Esophagus muscularis mucosa (tissue), 4 donors: Measurements from ENCODE around the gene TIPRL. TPM values are rescaled to one million over a fixed set of nuclear protein-coding genes. Genes with fewer than 3 reads are reported as not detected.
"Not testable (repeated sequence)": the region's sequence is repeated elsewhere in the genome, so short reads cannot be mapped to it uniquely, and the experiment has no call there.

Experiments
- DNase-seq: peaks from one replicate; pipeline ENCODE4 v3.0.0-alpha.2; 2017; ENCODE audit errors: extremely low spot score
- H3K27ac ChIP-seq, 4 donors: fragments of 200-600 bp; sonication (generic); replicated peaks in 1 of 4; 1 replicate in 3 of 4; 2 replicates in 1 of 4; pipeline ENCODE4 v1.5.1; 2016 to 2019; ENCODE audit warnings: mild to moderate bottlenecking in 1 of 4
- H3K27me3 ChIP-seq, 4 donors: fragments of 200-600 bp; sonication (generic); one replicate each; pipeline versions ENCODE4 v1.5.1 to v1.6.0; 2016 to 2019
- H3K36me3 ChIP-seq, 4 donors: fragments of 200-600 bp; sonication (generic); one replicate each; pipeline ENCODE4 v1.5.1; 2016 to 2019
- H3K4me1 ChIP-seq, 4 donors: fragments of 200-600 bp; sonication (generic); one replicate each; pipeline ENCODE4 v1.5.1; 2016 to 2019
- H3K4me3 ChIP-seq, 4 donors: fragments of 200-600 bp; sonication (generic); 1 replicate in 2 of 4; 2 replicates in 2 of 4; pipeline ENCODE4 v1.5.1; 2016 to 2019; ENCODE audit warnings: mild to moderate bottlenecking in 4 of 4, moderate library complexity in 1 of 4
- H3K9me3 ChIP-seq, 4 donors: fragments of 200-600 bp; sonication (generic); 1 replicate in 3 of 4; 2 replicates in 1 of 4; pipeline ENCODE4 v1.5.1; 2016 to 2019
- CTCF ChIP-seq, 3 experiments: fragments of 200-600 bp in 2 of 3; fragments of 450-650 bp in 1 of 3; sonication (generic) in 2 of 3; IDR thresholded peaks; one replicate each; pipeline ENCODE4 v1.5.1; 2017 to 2019; ENCODE audit warnings: antibody characterized with exemption in 3 of 3, mild to moderate bottlenecking in 2 of 3, moderate library complexity in 1 of 3
- EP300 ChIP-seq: sonication (generic); formaldehyde crosslinking; IDR thresholded peaks from one replicate; pipeline ENCODE4 v1.6.1; 2017; ENCODE audit warnings: antibody characterized with exemption
- POLR2A ChIP-seq: fragments of 450-650 bp; IDR thresholded peaks from one replicate; pipeline ENCODE4 v1.6.1; 2017; ENCODE audit warnings: antibody characterized with exemption, moderate library complexity, mild to moderate bottlenecking, low read depth
- POLR2AphosphoS5 ChIP-seq, 2 donors: sonication (generic); formaldehyde crosslinking; IDR thresholded peaks; one replicate each; pipeline ENCODE4 v1.6.1; 2017; ENCODE audit warnings: antibody characterized with exemption in 2 of 2
- WGBS: methylation state at CpG from one replicate; pipeline ENCODE4 v1.1.5; 2018; 5-methylcytosine and 5-hydroxymethylcytosine counted together
- intact Hi-C: fragments of 100-400 bp; cut with DNase I; formaldehyde crosslinking; loops from one replicate; pipeline ENCODE4 v1.15.1; 2023
- total RNA-seq, 4 donors: library from RNA; depleted of rRNA; stranded (reverse); fragments of >200 nt; gene quantifications; one replicate each; pipeline versions ENCODE4 v1.1.0 to v1.2.1, GENCODE V29; 2016

The TIPRL gene
- total RNA-seq, 4 donors from 2014 or later = 19.0 to 25.7 (median 23.5) TPM

- H3K36me3 ChIP-seq = peaks cover 0 to 19% (median 8%) of the 10 kb centered on the region in 4 donors
- no peak for TF ChIP-seq EP300
- TF ChIP-seq POLR2A = no peak
- TF ChIP-seq CTCF (IDR thresholded peaks at IDR 0.05) = no peak
- no peak for TF ChIP-seq POLR2AphosphoS5 (IDR thresholded peaks at IDR 0.05)
- intact Hi-C loops = no loop called here
- H3K27ac ChIP-seq = no peak overlapping the region
- no peaks in the 10 kb centered on the region for H3K4me1 ChIP-seq
- H3K9me3 ChIP-seq = peaks cover 0 to 8% (median under 1%) of the 10 kb centered on the region in 4 donors
- H3K4me3 ChIP-seq = no peak overlapping the region
- no peak for DNase-seq
- no peaks in the 10 kb centered on the region for H3K27me3 ChIP-seq
Measured at GRCh38 chr1:168206111-168206510, 27.3 kb downstream of the TIPRL start.

- peaks cover 0 to 17% (median 6%) of the 10 kb centered on the region in 4 donors for H3K9me3 ChIP-seq
- H3K27ac ChIP-seq, H3K4me3 ChIP-seq, intact Hi-C loops, DNase-seq, H3K36me3 ChIP-seq, H3K27me3 ChIP-seq, H3K4me1 ChIP-seq: not testable (repeated sequence)
- whole genome bisulfite sequencing = no CpG with 5 or more reads among the region's 34 CpGs
Measured at GRCh38 chr1:168207673-168208072, 28.9 kb downstream of the TIPRL start.

GRCh38 chr1:168210312-168210711 lies 31.6 kb downstream of the TIPRL start:
- peaks cover 0 to 22% (median 6%) of the 10 kb centered on the region in 4 donors for H3K9me3 ChIP-seq
- no peak overlapping the region for H3K4me3 ChIP-seq
- no peaks in the 10 kb centered on the region for H3K36me3 ChIP-seq
- no peaks in the 10 kb centered on the region for H3K27me3 ChIP-seq
- TF ChIP-seq EP300 = no peak
- no peak for TF ChIP-seq CTCF (IDR thresholded peaks at IDR 0.05)
- no peak for TF ChIP-seq POLR2AphosphoS5 (IDR thresholded peaks at IDR 0.05)
- TF ChIP-seq POLR2A = no peak
- H3K27ac ChIP-seq = no peak overlapping the region
- WGBS = 89% methylated on average over 3 of the region's 3 CpGs
- DNase-seq = peak; percentile 14
- H3K4me1 ChIP-seq = no peaks in the 10 kb centered on the region
- intact Hi-C loops = no loop called here

GRCh38 chr1:168213349-168213748 lies 34.6 kb downstream of the TIPRL start:
- Histone ChIP-seq H3K27ac (no peak overlapping the region), H3K4me1 (no peaks in the 10 kb centered on the region), H3K9me3 (peaks cover 0 to 22% (median 6%) of the 10 kb centered on the region in 4 donors), H3K4me3 (no peak overlapping the region), H3K27me3 (no peaks in the 10 kb centered on the region), H3K36me3 (no peaks in the 10 kb centered on the region)
- DNase-seq = no peak
- WGBS = 92% methylated on average over 2 of the region's 2 CpGs
- no peak for TF ChIP-seq POLR2A
- no peak for TF ChIP-seq CTCF (IDR thresholded peaks at IDR 0.05)
- no peak for TF ChIP-seq POLR2AphosphoS5 (IDR thresholded peaks at IDR 0.05)
- TF ChIP-seq EP300 = no peak
- intact Hi-C loops = no loop called here

GRCh38 chr1:168216171-168216570 lies 37.4 kb downstream of the TIPRL start:
- intact Hi-C loops = no loop called here
- no peaks in the 10 kb centered on the region for H3K36me3 ChIP-seq
- no peak for TF ChIP-seq POLR2AphosphoS5 (IDR thresholded peaks at IDR 0.05)
- no peak for TF ChIP-seq CTCF (IDR thresholded peaks at IDR 0.05)
- TF ChIP-seq EP300 = no peak
- no peak for TF ChIP-seq POLR2A
- H3K27ac ChIP-seq = no peak overlapping the region
- H3K4me1 ChIP-seq = no peaks in the 10 kb centered on the region
- peaks cover 0 to 13% (median 5%) of the 10 kb centered on the region in 4 donors for H3K9me3 ChIP-seq
- H3K4me3 ChIP-seq = no peak overlapping the region
- no peaks in the 10 kb centered on the region for H3K27me3 ChIP-seq
- DNase-seq = no peak
- 92% methylated on average over 4 of the region's 4 CpGs for WGBS
